Suprapubic skin (tissue), 3 donors: ENCODE measurements around the gene SPG7.

Source experiments
- CTCF ChIP-seq, 2 donors: fragments of 200-600 bp in 1 of 2; fragments of 450-650 bp in 1 of 2; sonication (generic) in 1 of 2; IDR thresholded peaks; one replicate each; pipeline ENCODE4 v1.5.1; 2016 to 2019; ENCODE audit warnings: antibody characterized with exemption in 2 of 2, mild to moderate bottlenecking in 1 of 2, moderate library complexity in 1 of 2
- EP300 ChIP-seq: sonication (generic); formaldehyde crosslinking; IDR thresholded peaks from one replicate; pipeline ENCODE4 v1.6.1; 2017; ENCODE audit warnings: antibody characterized with exemption
- POLR2A ChIP-seq, 2 donors: fragments of 450-650 bp; IDR thresholded peaks; one replicate each; pipeline ENCODE4 v1.6.1; 2017; ENCODE audit warnings: antibody characterized with exemption in 2 of 2, mild to moderate bottlenecking in 2 of 2, moderate library complexity in 2 of 2

DNA sequence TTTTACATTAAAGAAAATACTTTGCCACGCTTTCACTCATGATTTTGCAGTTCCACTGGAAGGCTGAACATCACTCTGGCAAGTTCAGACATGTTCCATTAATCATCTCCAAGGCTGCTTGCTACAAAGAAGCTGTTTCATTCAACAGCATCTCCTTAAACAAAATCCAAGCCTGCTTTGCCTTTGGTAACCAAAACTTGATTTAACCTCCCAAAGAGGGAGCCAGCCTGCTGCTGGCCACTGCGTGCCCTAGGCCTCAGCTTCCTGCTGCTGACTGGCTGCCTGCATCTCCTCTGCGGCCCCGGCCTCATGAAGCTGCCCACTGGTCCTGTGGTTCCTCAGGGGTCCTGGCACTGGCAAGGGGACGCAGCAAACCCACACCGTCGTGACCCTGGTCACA lies 49.7 kb upstream of the SPG7 start:
- TF ChIP-seq CTCF (IDR thresholded peaks at IDR 0.05) (no peak), POLR2A (IDR thresholded peaks at IDR 0.05) (no peak), EP300 (no peak)
